ENCODE data around the gene PRR20E. TPM values are rescaled to one million over a fixed set of nuclear protein-coding genes. Genes with fewer than 3 reads are reported as not detected.
"Not testable (repeated sequence)": the region's sequence is repeated elsewhere in the genome, so short reads cannot be mapped to it uniquely, and the experiment has no call there.

The PRR20E gene
- total RNA-seq, 2 donors from 2014 or later: not detected

- Mint-ChIP-seq H3K27me3 (ENCODE audit: insufficient read depth) (no peaks in the 10 kb centered on the region), H3K27ac (no peak overlapping the region), H3K36me3 (ENCODE audit: low read depth) (no peaks in the 10 kb centered on the region), H3K4me3 (no peak overlapping the region), H3K9me3 (no peaks in the 10 kb centered on the region), H3K4me1 (no peaks in the 10 kb centered on the region)
- WGBS, 2 experiments (ENCODE audit: insufficient coverage in 1 of 2, insufficient read length in 1 of 2): 92 to 100% methylated on average over 2 to 4 of the region's 4 CpGs
- DNase-seq: no peak
- Histone ChIP-seq H3K27ac (ENCODE audit: low read depth, low read length) (no peak overlapping the region), H3K4me1 (ENCODE audit: control insufficient read depth, insufficient read depth, low read length) (no peaks in the 10 kb centered on the region), H3K4me3 (ENCODE audit: low read length) (no peak overlapping the region), H3K36me3 (ENCODE audit: control insufficient read depth, insufficient read depth, low read length) (no peaks in the 10 kb centered on the region), H3K9me3 (ENCODE audit: control insufficient read depth, low read length) (no peaks in the 10 kb centered on the region), H3K27me3 (ENCODE audit: control insufficient read depth, insufficient read depth, low read length, poor library complexity, severe bottlenecking) (no peaks in the 10 kb centered on the region), H3K9ac (ENCODE audit: extremely low read depth, low read length, poor library complexity, severe bottlenecking) (no peak overlapping the region)
- no peak for TF ChIP-seq CTCF (conservative IDR thresholded peaks at IDR 0.05)
Measured at GRCh38 chr13:57137585-57137984, 29.4 kb upstream of the PRR20E start.

- no peak overlapping the region for H3K4me3 ChIP-seq (ENCODE audit: low read length)
- no peaks in the 10 kb centered on the region for H3K4me1 ChIP-seq (ENCODE audit: control insufficient read depth, insufficient read depth, low read length)
- Mint-ChIP-seq H3K27me3 (ENCODE audit: insufficient read depth) (no peaks in the 10 kb centered on the region), H3K4me3 (no peak overlapping the region), H3K9me3 (no peaks in the 10 kb centered on the region), H3K4me1 (no peaks in the 10 kb centered on the region), H3K36me3 (ENCODE audit: low read depth) (no peaks in the 10 kb centered on the region), H3K27ac (no peak overlapping the region)
- no peaks in the 10 kb centered on the region for H3K9me3 ChIP-seq (ENCODE audit: control insufficient read depth, low read length)
- H3K27me3 ChIP-seq (ENCODE audit: control insufficient read depth, insufficient read depth, low read length, poor library complexity, severe bottlenecking): no peaks in the 10 kb centered on the region
- no peak overlapping the region for H3K9ac ChIP-seq (ENCODE audit: extremely low read depth, low read length, poor library complexity, severe bottlenecking)
- H3K36me3 ChIP-seq (ENCODE audit: control insufficient read depth, insufficient read depth, low read length): no peaks in the 10 kb centered on the region
- no peak overlapping the region for H3K27ac ChIP-seq (ENCODE audit: low read depth, low read length)
- TF ChIP-seq CTCF (conservative IDR thresholded peaks at IDR 0.05): no peak
- WGBS, 2 experiments (ENCODE audit: insufficient coverage in 1 of 2, insufficient read length in 1 of 2): 100% methylated on average over 2 of the region's 5 CpGs; no CpG with 5 or more reads in 1 of the 2 experiments
- DNase-seq: no peak
Measured at GRCh38 chr13:57138988-57139387, 28.0 kb upstream of the PRR20E start.

DNA sequence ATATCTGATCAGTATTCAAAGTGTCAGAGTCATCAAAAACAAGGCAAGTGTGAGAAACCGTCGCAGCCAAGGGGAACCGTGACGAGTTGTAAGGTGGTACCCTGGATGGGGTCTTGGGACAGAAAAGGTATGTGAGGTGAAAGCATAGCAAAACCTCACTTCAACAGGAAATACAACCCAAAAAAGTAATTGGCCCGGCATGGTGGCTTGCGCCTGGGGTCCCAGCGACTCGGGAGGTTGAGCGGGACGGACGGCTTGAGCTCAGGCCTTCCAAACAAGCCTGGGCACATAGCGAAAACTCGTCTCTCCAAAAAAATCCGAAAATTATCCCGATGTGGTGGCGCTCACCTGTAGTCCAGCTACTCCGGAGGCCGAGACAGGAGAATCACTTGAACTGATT is 27.2 kb upstream of the PRR20E start:
- H3K27me3 ChIP-seq (ENCODE audit: control insufficient read depth, insufficient read depth, low read length, poor library complexity, severe bottlenecking); DNase-seq; H3K4me1 Mint-ChIP-seq; H3K36me3 ChIP-seq (ENCODE audit: control insufficient read depth, insufficient read depth, low read length); H3K4me1 ChIP-seq (ENCODE audit: control insufficient read depth, insufficient read depth, low read length); H3K4me3 Mint-ChIP-seq; H3K9me3 ChIP-seq (ENCODE audit: control insufficient read depth, low read length); H3K27me3 Mint-ChIP-seq (ENCODE audit: insufficient read depth); H3K27ac ChIP-seq (ENCODE audit: low read depth, low read length); H3K9me3 Mint-ChIP-seq; H3K4me3 ChIP-seq (ENCODE audit: low read length); H3K9ac ChIP-seq (ENCODE audit: extremely low read depth, low read length, poor library complexity, severe bottlenecking); H3K36me3 Mint-ChIP-seq (ENCODE audit: low read depth); H3K27ac Mint-ChIP-seq: not testable (repeated sequence)
- 95% methylated on average over 7 of the region's 18 CpGs; no CpG with 5 or more reads in 1 of the 2 experiments for WGBS, 2 experiments (ENCODE audit: insufficient coverage in 1 of 2, insufficient read length in 1 of 2)

GRCh38 chr13:57140235-57140968 is 26.6 kb upstream of the PRR20E start, which contains the start of gene PRR20A:
Gene PRR20A, plus strand, starts transcription at chr13:57140918. Its CDS starts 387 bp downstream, at chr13:57141305.
- H3K4me1 ChIP-seq (ENCODE audit: control insufficient read depth, insufficient read depth, low read length); H3K4me1 Mint-ChIP-seq; H3K9me3 ChIP-seq (ENCODE audit: control insufficient read depth, low read length); H3K27me3 ChIP-seq (ENCODE audit: control insufficient read depth, insufficient read depth, low read length, poor library complexity, severe bottlenecking); H3K36me3 ChIP-seq (ENCODE audit: control insufficient read depth, insufficient read depth, low read length); H3K27ac ChIP-seq (ENCODE audit: low read depth, low read length); H3K9ac ChIP-seq (ENCODE audit: extremely low read depth, low read length, poor library complexity, severe bottlenecking); H3K36me3 Mint-ChIP-seq (ENCODE audit: low read depth); H3K4me3 Mint-ChIP-seq; H3K4me3 ChIP-seq (ENCODE audit: low read length); H3K27ac Mint-ChIP-seq; H3K9me3 Mint-ChIP-seq; H3K27me3 Mint-ChIP-seq (ENCODE audit: insufficient read depth); DNase-seq: not testable (repeated sequence)
- WGBS, 2 experiments (ENCODE audit: insufficient coverage in 1 of 2, insufficient read length in 1 of 2): 92% methylated on average over 8 of the region's 34 CpGs; no CpG with 5 or more reads in 1 of the 2 experiments

- H3K27me3 ChIP-seq (ENCODE audit: control insufficient read depth, insufficient read depth, low read length, poor library complexity, severe bottlenecking); H3K4me3 ChIP-seq (ENCODE audit: low read length); DNase-seq; H3K9ac ChIP-seq (ENCODE audit: extremely low read depth, low read length, poor library complexity, severe bottlenecking); H3K27me3 Mint-ChIP-seq (ENCODE audit: insufficient read depth); H3K36me3 Mint-ChIP-seq (ENCODE audit: low read depth); H3K27ac ChIP-seq (ENCODE audit: low read depth, low read length); H3K4me3 Mint-ChIP-seq; H3K4me1 Mint-ChIP-seq; H3K9me3 ChIP-seq (ENCODE audit: control insufficient read depth, low read length); H3K36me3 ChIP-seq (ENCODE audit: control insufficient read depth, insufficient read depth, low read length); H3K9me3 Mint-ChIP-seq; H3K4me1 ChIP-seq (ENCODE audit: control insufficient read depth, insufficient read depth, low read length); H3K27ac Mint-ChIP-seq: not testable (repeated sequence)
- no CpG with 5 or more reads among the region's 22 CpGs for WGBS, 2 experiments (ENCODE audit: insufficient coverage in 1 of 2, insufficient read length in 1 of 2)
Measured at GRCh38 chr13:57147188-57147587, 19.8 kb upstream of the PRR20E start, which contains the start of gene PRR20B. Gene PRR20B, plus strand, starts transcription at chr13:57147488. Its CDS starts 387 bp downstream, at chr13:57147875.

- H3K9ac ChIP-seq (ENCODE audit: extremely low read depth, low read length, poor library complexity, severe bottlenecking); H3K27ac Mint-ChIP-seq; H3K36me3 Mint-ChIP-seq (ENCODE audit: low read depth); H3K27me3 ChIP-seq (ENCODE audit: control insufficient read depth, insufficient read depth, low read length, poor library complexity, severe bottlenecking); H3K4me3 Mint-ChIP-seq; H3K9me3 ChIP-seq (ENCODE audit: control insufficient read depth, low read length); H3K4me3 ChIP-seq (ENCODE audit: low read length); DNase-seq; H3K4me1 Mint-ChIP-seq; H3K9me3 Mint-ChIP-seq; H3K27me3 Mint-ChIP-seq (ENCODE audit: insufficient read depth); H3K4me1 ChIP-seq (ENCODE audit: control insufficient read depth, insufficient read depth, low read length); H3K27ac ChIP-seq (ENCODE audit: low read depth, low read length); H3K36me3 ChIP-seq (ENCODE audit: control insufficient read depth, insufficient read depth, low read length): not testable (repeated sequence)
- WGBS, 2 experiments (ENCODE audit: insufficient coverage in 1 of 2, insufficient read length in 1 of 2): 95 to 96% methylated on average over 5 to 6 of the region's 14 CpGs
Measured at GRCh38 chr13:57148106-57148505, 18.9 kb upstream of the PRR20E start.

Measured in endodermal cell (in vitro differentiated cells).